Measurements from ENCODE around the gene HAO2.

DNA sequence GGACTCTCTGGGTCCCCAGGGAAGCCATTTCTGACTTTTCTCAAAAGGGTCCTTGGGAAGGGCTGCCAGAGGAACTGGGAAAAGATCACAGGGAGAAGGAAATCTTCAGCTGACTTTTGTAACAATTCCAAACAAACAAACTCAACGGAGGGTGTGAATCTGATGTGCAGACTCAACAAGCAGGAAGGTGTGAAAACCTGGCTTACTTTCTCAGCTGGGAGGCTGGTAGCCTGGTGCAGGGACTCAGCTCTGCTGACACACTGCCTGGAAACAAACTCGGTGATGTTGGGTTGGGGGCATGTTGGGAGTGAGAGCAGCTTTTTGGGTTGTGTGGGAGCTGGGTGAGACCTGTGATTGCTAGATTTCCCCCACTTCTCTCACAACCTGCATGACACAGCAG, 36.2 kb downstream of the HAO2 start:
- TF ChIP-seq CTCF (IDR thresholded peaks at IDR 0.05) (no peak), POLR2A (IDR thresholded peaks at IDR 0.05) (no peak)

Measured in adrenal gland (tissue), 5 donors.